T-cell (primary cell): ENCODE measurements around the gene KLF6. TPM values are rescaled to one million over a fixed set of nuclear protein-coding genes. Genes with fewer than 3 reads are reported as not detected.

Experiments used
- ATAC-seq, 4 experiments: fragments of 200-7000 bp in 3 of 4; fragments of 150-1000 bp in 1 of 4; cut with Tn5 transposase; replicated peaks in 1 of 4; 1 replicate in 3 of 4; 2 replicates in 1 of 4; pipeline ENCODE4 v1.10.0; 2021; ENCODE audit warnings: moderate library complexity in 3 of 4, mild to moderate bottlenecking in 2 of 4, moderate number of reproducible peaks in 1 of 4
- CTCF ChIA-PET, 2 donors: fragments of 300-600 bp; sonication (Branson Sonifier 250); formaldehyde crosslinking; loops; one replicate each; lab custom pipeline; 2022; ENCODE audit warnings: antibody characterized with exemption in 2 of 2; lab: Charles Lee
- POLR2A ChIA-PET, 2 donors: fragments of 300-600 bp; sonication (Branson Sonifier 250); formaldehyde crosslinking; loops; one replicate each; lab custom pipeline; 2022; ENCODE audit warnings: antibody characterized with exemption in 2 of 2; lab: Charles Lee
- DNase-seq, 35 experiments: peaks; one replicate each; pipeline versions ENCODE4 v3.0.0 to v3.0.0-alpha.2; 2013 to 2023
- H3K27ac ChIP-seq: one replicate; pipeline ENCODE4 v1.5.1; 2013; ENCODE audit warnings: low read length
- H3K27me3 ChIP-seq, 2 experiments: replicated peaks in 1 of 2; 1 replicate in 1 of 2; 2 replicates in 1 of 2; pipeline versions ENCODE4 v1.6.1 to v1.7.0; 2013; ENCODE audit warnings: low read length in 1 of 2, mixed read lengths in 1 of 2; ENCODE audit not compliant: control insufficient read depth in 2 of 2, insufficient read depth in 2 of 2; ENCODE audit errors: extremely low read depth in 1 of 2
- H3K36me3 ChIP-seq, 2 donors: 1 replicate in 1 of 2; 2 replicates in 1 of 2; pipeline versions ENCODE4 v1.6.1 to v1.7.0; 2013; ENCODE audit warnings: low read length in 1 of 2; ENCODE audit not compliant: control insufficient read depth in 2 of 2, insufficient read depth in 1 of 2; ENCODE audit errors: extremely low read depth in 1 of 2
- H3K4me1 ChIP-seq, 2 experiments: 1 replicate in 1 of 2; 2 replicates in 1 of 2; pipeline versions ENCODE4 v1.6.1 to v1.7.0; 2013; ENCODE audit warnings: low read length in 2 of 2, mixed read lengths in 1 of 2; ENCODE audit not compliant: insufficient read depth in 2 of 2, control insufficient read depth in 1 of 2; ENCODE audit errors: extremely low read depth in 1 of 2
- H3K4me3 ChIP-seq, 2 donors: 1 replicate in 1 of 2; 2 replicates in 1 of 2; pipeline versions ENCODE4 v1.5.1 to v1.7.0; 2013; ENCODE audit warnings: mild to moderate bottlenecking in 2 of 2, low read length in 1 of 2, moderate library complexity in 1 of 2; ENCODE audit not compliant: control insufficient read depth in 1 of 2; ENCODE audit errors: extremely low read depth in 1 of 2
- H3K9me3 ChIP-seq: 2 replicates; pipeline ENCODE4 v1.7.0; 2013
- H3K27ac Mint-ChIP-seq, 2 donors: one replicate each; pipeline ENCODE4 v1.8.0; 2020 to 2021; ENCODE audit warnings: mild to moderate bottlenecking in 2 of 2, mixed read lengths in 2 of 2
- H3K27me3 Mint-ChIP-seq, 2 donors: one replicate each; pipeline ENCODE4 v1.8.0; 2021 to 2022; ENCODE audit warnings: mixed read lengths in 2 of 2
- H3K36me3 Mint-ChIP-seq: one replicate; pipeline ENCODE4 v1.8.0; 2021; ENCODE audit warnings: mixed read lengths
- H3K4me1 Mint-ChIP-seq, 3 donors: one replicate each; pipeline ENCODE4 v1.8.0; 2020 to 2022; ENCODE audit warnings: mixed read lengths in 3 of 3, mild to moderate bottlenecking in 1 of 3
- H3K4me3 Mint-ChIP-seq, 3 donors: one replicate each; pipeline ENCODE4 v1.8.0; 2020 to 2022; ENCODE audit warnings: mild to moderate bottlenecking in 3 of 3, mixed read lengths in 3 of 3, moderate library complexity in 3 of 3
- H3K9me3 Mint-ChIP-seq, 3 donors: one replicate each; pipeline ENCODE4 v1.8.0; 2020 to 2022; ENCODE audit warnings: mixed read lengths in 3 of 3
- WGBS: methylation state at CpG from one replicate; pipeline ENCODE4 v1.1.5; 2013; ENCODE audit warnings: missing lambda C conversion rate; ENCODE audit not compliant: insufficient coverage; 5-methylcytosine and 5-hydroxymethylcytosine counted together
- total RNA-seq, 35 experiments: library from RNA in 6 of 35; stranded (reverse) in 6 of 35; fragments of 120-200 nt in 1 of 35; gene quantifications; one replicate each; pipeline versions ENCODE4 v1.2.1 to v1.2.4 and lab custom pipeline; 2013 to 2026

Gene KLF6
- total RNA-seq, 5 donors from 2014 or later (not counting 1 experiment from before 2014, with no cell fraction given) = 285 to 1,180 (median 400) TPM

DNA sequence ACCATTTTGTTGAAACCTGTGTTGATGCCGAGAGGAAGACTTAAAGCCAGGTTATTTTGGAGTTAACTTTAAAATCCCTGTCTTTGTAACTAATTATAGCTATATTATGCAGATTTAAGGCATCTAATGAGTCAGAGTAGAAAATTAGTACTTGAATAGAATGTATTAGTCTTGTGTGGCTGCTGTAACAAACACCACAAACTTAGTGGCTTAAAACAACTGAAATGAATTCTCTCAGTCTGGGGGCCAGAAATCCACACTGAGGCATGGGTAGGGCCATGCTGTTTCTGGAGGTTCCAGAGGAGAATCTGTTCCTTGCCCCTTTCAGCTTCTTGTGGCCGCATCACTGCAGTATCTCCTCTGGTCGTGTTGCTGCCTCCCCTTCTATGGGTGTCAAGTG lies 8.5 kb upstream of the KLF6 start:
- Histone ChIP-seq H3K4me3 (no peak overlapping the region), H3K4me1 (no peaks in the 10 kb centered on the region), H3K9me3 (no peaks in the 10 kb centered on the region), H3K36me3 (no peaks in the 10 kb centered on the region), H3K27me3 (no peaks in the 10 kb centered on the region), H3K27ac (no peak overlapping the region)
- peaks cover 7% of the 10 kb centered on the region for H3K36me3 Mint-ChIP-seq
- peaks cover 7 to 19% (median 7%) of the 10 kb centered on the region in 3 donors for H3K9me3 Mint-ChIP-seq
- H3K4me1 Mint-ChIP-seq = peaks cover 0 to 17% (median 9%) of the 10 kb centered on the region in 3 donors
- ChIA-PET CTCF (interaction anchor here in 1 of 2 donors (0.6 kb wide), 1 partner anchor 245 kb away, joined by 3 read pairs; no protein-coding TSS in a partner anchor), POLR2A (interaction anchor here (0.7 to 2.3 kb wide), 3 partner anchors 8 kb away, joined by 3 to 25 read pairs (median 4); partner anchors contain the start of gene KLF6 (in 2 of the 2))
- no peak overlapping the region for H3K27ac Mint-ChIP-seq
- H3K27me3 Mint-ChIP-seq = no peaks in the 10 kb centered on the region
- ATAC-seq (no peak), DNase-seq (no peak)
- H3K4me3 Mint-ChIP-seq = no peak overlapping the region
- WGBS = 94% methylated on average over 2 of the region's 3 CpGs

DNA sequence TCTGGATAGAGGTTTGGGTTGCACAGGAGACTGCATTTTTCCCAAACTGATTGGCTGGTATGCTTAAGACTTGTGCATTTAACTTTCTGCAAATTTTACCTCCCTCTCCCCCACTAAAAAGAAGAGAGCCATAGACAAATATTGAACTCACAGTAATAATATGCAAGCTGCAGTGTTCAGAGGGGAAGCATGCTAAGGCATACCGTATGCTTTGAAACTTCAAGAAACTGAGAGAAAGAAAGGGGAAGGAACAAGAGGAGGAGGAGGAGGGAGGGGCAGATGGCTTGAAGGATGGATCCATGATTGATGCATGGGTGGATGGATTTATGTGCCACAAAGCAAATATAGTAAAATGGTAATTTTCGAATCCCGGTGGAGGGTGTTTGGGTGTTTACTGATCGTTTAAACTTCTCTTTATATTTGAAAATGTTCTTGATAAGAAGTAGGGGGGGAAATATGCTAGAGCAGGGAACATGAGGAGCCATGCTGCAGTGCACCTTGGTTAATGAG lies 7.8 kb upstream of the KLF6 start:
- Histone ChIP-seq H3K9me3 (no peaks in the 10 kb centered on the region), H3K4me1 (no peaks in the 10 kb centered on the region), H3K4me3 (no peak overlapping the region), H3K27ac (no peak overlapping the region), H3K36me3 (no peaks in the 10 kb centered on the region), H3K27me3 (no peaks in the 10 kb centered on the region)
- peaks cover 0 to 10% (median 2%) of the 10 kb centered on the region in 3 donors for H3K4me1 Mint-ChIP-seq
- H3K27ac Mint-ChIP-seq = no peak overlapping the region
- no peaks in the 10 kb centered on the region for H3K27me3 Mint-ChIP-seq
- POLR2A ChIA-PET = interaction anchor here in 1 of 2 donors (0.7 to 1.6 kb wide), 2 partner anchors 7 to 9 kb away, joined by 3 to 4 read pairs; partner anchors contain the start of gene KLF6
- ATAC-seq (no peak), DNase-seq (no peak)
- no peak overlapping the region for H3K4me3 Mint-ChIP-seq
- CTCF ChIA-PET = no interaction called here
- H3K9me3 Mint-ChIP-seq = peaks cover 7 to 19% (median 7%) of the 10 kb centered on the region in 3 donors
- whole genome bisulfite sequencing = 84% methylated on average over 4 of the region's 4 CpGs
- peaks cover 7% of the 10 kb centered on the region for H3K36me3 Mint-ChIP-seq

DNA sequence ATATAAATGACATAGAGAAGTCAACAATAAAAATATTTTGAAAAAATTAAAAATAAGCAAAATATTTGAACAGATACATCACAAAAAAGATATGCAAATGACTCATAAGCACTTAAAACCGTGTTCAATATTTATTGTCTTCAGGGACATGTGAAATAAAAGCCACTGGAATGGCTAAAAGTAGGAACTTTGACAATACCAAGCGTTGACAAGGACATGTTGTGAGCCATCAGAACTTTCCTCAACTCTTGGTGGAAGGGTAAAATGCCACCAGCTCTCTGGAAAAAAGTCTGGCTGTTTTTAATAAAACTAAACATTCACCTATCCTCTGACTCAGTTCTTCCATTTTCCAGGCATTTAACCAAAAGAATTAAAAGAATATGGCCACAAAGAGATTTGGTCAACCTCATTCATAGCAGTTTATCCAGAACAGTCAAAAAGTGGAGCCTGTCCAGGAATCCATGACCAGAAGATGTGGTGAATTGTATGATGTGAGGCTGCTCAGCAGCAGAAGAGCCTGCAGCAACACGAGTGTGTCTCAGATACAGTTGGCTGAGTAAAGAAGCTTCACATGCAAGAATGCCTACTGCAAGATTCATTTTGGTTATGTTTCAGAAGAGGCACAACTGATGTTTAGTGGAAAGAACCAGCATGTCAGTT lies 7.1 kb upstream of the KLF6 start:
- H3K27ac Mint-ChIP-seq = peak overlapping the region in 1 of 2 donors; percentile 8
- Histone ChIP-seq H3K36me3 (no peaks in the 10 kb centered on the region), H3K27ac (no peak overlapping the region), H3K4me3 (no peak overlapping the region), H3K9me3 (no peaks in the 10 kb centered on the region), H3K27me3 (no peaks in the 10 kb centered on the region), H3K4me1 (no peaks in the 10 kb centered on the region)
- no peaks in the 10 kb centered on the region for H3K27me3 Mint-ChIP-seq
- DNase-seq (no peak), ATAC-seq (no peak)
- ChIA-PET CTCF (no interaction called here), POLR2A (no interaction called here)
- H3K36me3 Mint-ChIP-seq = peaks cover 7% of the 10 kb centered on the region
- 100% methylated on average over 2 of the region's 3 CpGs for WGBS
- peaks cover 0 to 6% (median 0%) of the 10 kb centered on the region in 3 donors for H3K4me1 Mint-ChIP-seq
- peaks cover 7 to 19% (median 7%) of the 10 kb centered on the region in 3 donors for H3K9me3 Mint-ChIP-seq
- H3K4me3 Mint-ChIP-seq = no peak overlapping the region

DNA sequence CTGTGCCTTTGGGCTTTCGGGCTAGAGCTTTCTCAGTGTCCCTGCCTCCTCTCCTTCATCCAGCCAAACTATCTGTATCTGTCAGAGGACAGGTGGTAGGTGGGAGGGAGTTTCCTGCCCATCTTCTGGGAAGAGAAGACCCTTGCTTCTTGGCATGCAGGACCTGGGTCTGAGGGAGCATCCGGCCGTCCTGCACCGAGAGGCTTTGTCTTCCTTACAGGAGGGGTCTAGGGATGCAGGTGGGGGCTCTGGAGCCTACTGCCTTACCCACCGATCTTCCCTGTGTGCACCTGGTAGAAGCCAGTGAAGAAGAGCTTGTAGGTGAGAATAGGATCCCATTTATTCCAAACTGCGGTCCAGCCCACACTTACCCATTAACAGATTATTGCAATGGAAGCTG lies 5.8 kb upstream of the KLF6 start:
- no peak overlapping the region for H3K27ac ChIP-seq
- Mint-ChIP-seq H3K27me3 (no peaks in the 10 kb centered on the region), H3K27ac (no peak overlapping the region), H3K4me1 (peaks cover 7 to 17% (median 7%) of the 10 kb centered on the region in 3 donors), H3K4me3 (no peak overlapping the region), H3K9me3 (peaks cover 7 to 16% (median 7%) of the 10 kb centered on the region in 3 donors), H3K36me3 (peaks cover 7% of the 10 kb centered on the region)
- H3K4me1 ChIP-seq = peaks cover 0 to 9% of the 10 kb centered on the region in 2 experiments
- WGBS = 100% methylated on average over 1 of the region's 6 CpGs
- no peak overlapping the region for H3K4me3 ChIP-seq
- H3K27me3 ChIP-seq = no peaks in the 10 kb centered on the region
- DNase-seq (no peak), ATAC-seq (no peak)
- H3K9me3 ChIP-seq = no peaks in the 10 kb centered on the region
- CTCF ChIA-PET = no interaction called here
- H3K36me3 ChIP-seq = no peaks in the 10 kb centered on the region
- POLR2A ChIA-PET = interaction anchor here (0.7 kb wide), 2 partner anchors 8 to 24 kb away, joined by 3 to 7 read pairs; no protein-coding TSS in a partner anchor

DNA sequence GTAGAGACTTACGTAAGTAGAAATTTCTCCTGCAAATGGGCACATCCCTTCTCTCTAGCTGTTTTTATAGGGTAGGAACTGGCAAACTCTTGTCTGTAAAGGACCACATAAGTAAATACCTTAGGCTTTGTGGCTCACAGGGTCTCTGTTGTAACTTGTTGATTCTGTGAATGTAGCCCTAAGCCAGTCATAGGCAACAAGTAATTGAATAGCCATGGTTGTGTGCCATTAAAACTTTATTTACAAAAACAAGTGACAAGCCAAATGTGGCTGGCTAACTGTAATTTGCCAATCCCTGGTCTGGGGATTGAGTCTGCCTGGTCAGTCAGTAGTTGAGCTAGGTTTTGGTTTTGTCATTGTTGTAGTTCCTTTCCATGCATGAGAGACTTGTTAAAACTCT lies 5.3 kb upstream of the KLF6 start:
- ATAC-seq (no peak), DNase-seq (no peak)
- Mint-ChIP-seq H3K27ac (no peak overlapping the region), H3K36me3 (peaks cover 7% of the 10 kb centered on the region), H3K27me3 (no peaks in the 10 kb centered on the region), H3K4me1 (peaks cover 8 to 17% (median 8%) of the 10 kb centered on the region in 3 donors), H3K4me3 (no peak overlapping the region), H3K9me3 (peaks cover 7 to 16% (median 7%) of the 10 kb centered on the region in 3 donors)
- ChIA-PET POLR2A (no interaction called here), CTCF (no interaction called here)
- H3K27me3 ChIP-seq = no peaks in the 10 kb centered on the region
- no peaks in the 10 kb centered on the region for H3K36me3 ChIP-seq
- H3K9me3 ChIP-seq = no peaks in the 10 kb centered on the region
- H3K4me3 ChIP-seq = no peak overlapping the region
- no peak overlapping the region for H3K27ac ChIP-seq
- no CpG with 5 or more reads among the region's 1 CpG for WGBS
- H3K4me1 ChIP-seq = peaks cover 0 to 10% of the 10 kb centered on the region in 2 experiments

DNA sequence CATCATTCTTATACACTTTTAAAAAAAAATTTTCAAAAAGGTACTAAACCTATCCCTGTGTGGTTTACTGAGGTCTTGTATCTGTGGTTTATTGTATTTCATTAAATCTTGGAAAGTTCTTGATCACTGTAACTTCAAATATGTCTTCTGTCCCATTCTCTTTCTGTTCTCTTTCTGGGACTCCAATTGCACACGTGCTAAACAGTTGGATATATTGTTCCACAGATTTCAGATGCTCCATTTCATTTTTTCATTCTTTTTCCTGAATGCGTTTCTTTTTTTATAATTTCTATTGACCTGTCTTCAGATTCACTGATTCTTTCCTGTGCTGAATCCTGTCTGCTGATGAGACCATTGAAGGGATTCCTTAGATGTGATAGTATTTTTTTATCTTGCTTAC lies 4.6 kb upstream of the KLF6 start:
- no peaks in the 10 kb centered on the region for H3K27me3 Mint-ChIP-seq
- ATAC-seq (no peak), DNase-seq (no peak)
- Histone ChIP-seq H3K9me3 (no peaks in the 10 kb centered on the region), H3K27ac (no peak overlapping the region), H3K36me3 (no peaks in the 10 kb centered on the region), H3K4me1 (peaks cover 0 to 10% of the 10 kb centered on the region in 2 experiments), H3K27me3 (no peaks in the 10 kb centered on the region), H3K4me3 (no peak overlapping the region)
- CTCF ChIA-PET = no interaction called here
- peaks cover 7% of the 10 kb centered on the region for H3K36me3 Mint-ChIP-seq
- H3K9me3 Mint-ChIP-seq = peaks cover 7 to 16% (median 7%) of the 10 kb centered on the region in 3 donors
- H3K4me1 Mint-ChIP-seq = peaks cover 8 to 15% (median 8%) of the 10 kb centered on the region in 3 donors
- WGBS = no CpG with 5 or more reads among the region's 2 CpGs
- POLR2A ChIA-PET = interaction anchor here in 1 of 2 donors (0.6 kb wide), 1 partner anchor 617 kb away, joined by 5 read pairs; the partner anchor contains the start of gene PITRM1
- no peak overlapping the region for H3K27ac Mint-ChIP-seq
- H3K4me3 Mint-ChIP-seq = no peak overlapping the region
